Keratinocyte (primary cell): Measurements from ENCODE around the gene HVCN1. TPM values are rescaled to one million over a fixed set of nuclear protein-coding genes. Genes with fewer than 3 reads are reported as not detected.

Experiments used
- DNase-seq: peaks from one replicate; pipeline ENCODE4 v3.0.0-alpha.2; 2011; ENCODE audit warnings: low read depth, missing footprints, low spot score
- FAIRE-seq: peaks from 2 replicates; lab custom pipeline; 2011; peaks lifted over from hg19 to GRCh38; lab: Jason Lieb, UNC
- H2AFZ ChIP-seq: 2 replicates; pipeline ENCODE4 v1.6.0; 2012; ENCODE audit warnings: low read length, control low read depth, inconsistent platforms; ENCODE audit not compliant: control insufficient read depth
- H3K27ac ChIP-seq: 2 replicates; pipeline ENCODE4 v1.5.1; 2011; ENCODE audit warnings: low read length; ENCODE audit not compliant: control insufficient read depth, insufficient read depth
- H3K27me3 ChIP-seq: 3 replicates; pipeline ENCODE4 v1.6.0; 2011; ENCODE audit warnings: low read length; ENCODE audit not compliant: control insufficient read depth, insufficient read depth; ENCODE audit errors: extremely low read depth
- H3K36me3 ChIP-seq, 2 experiments: 2 replicates in 1 of 2; 3 replicates in 1 of 2; pipeline ENCODE4 v1.5.1; 2011; ENCODE audit warnings: low read length in 2 of 2, mild to moderate bottlenecking in 1 of 2; ENCODE audit not compliant: control insufficient read depth in 2 of 2, insufficient read depth in 2 of 2; ENCODE audit errors: extremely low read depth in 1 of 2
- H3K4me1 ChIP-seq: 3 replicates; pipeline ENCODE4 v1.5.1; 2011; ENCODE audit warnings: low read length; ENCODE audit not compliant: control insufficient read depth, insufficient read depth; ENCODE audit errors: extremely low read depth
- H3K4me2 ChIP-seq: 3 replicates; pipeline ENCODE4 v1.6.0; 2011; ENCODE audit warnings: low read depth, low read length; ENCODE audit not compliant: control insufficient read depth, insufficient read depth; ENCODE audit errors: extremely low read depth
- H3K4me3 ChIP-seq, 3 experiments: fragments of 200-600 bp in 1 of 3; sonication (generic) in 1 of 3; 2 replicates in 2 of 3; 3 replicates in 1 of 3; pipeline ENCODE4 v1.5.1; 2011 to 2016; ENCODE audit warnings: low read length in 3 of 3, mild to moderate bottlenecking in 3 of 3, control low read depth in 2 of 3, inconsistent platforms in 1 of 3, low read depth in 1 of 3, mixed read lengths in 1 of 3, mixed run types in 1 of 3, moderate library complexity in 1 of 3; ENCODE audit not compliant: control insufficient read depth in 2 of 3, insufficient read depth in 2 of 3; ENCODE audit errors: extremely low read depth in 1 of 3
- H3K79me2 ChIP-seq: 2 replicates; pipeline ENCODE4 v1.6.0; 2012; ENCODE audit warnings: low read length; ENCODE audit not compliant: control insufficient read depth, insufficient read depth
- H3K9ac ChIP-seq: 3 replicates; pipeline ENCODE4 v1.6.0; 2011; ENCODE audit warnings: low read length; ENCODE audit not compliant: control insufficient read depth, insufficient read depth; ENCODE audit errors: extremely low read depth
- H3K9me1 ChIP-seq: 3 replicates; pipeline ENCODE4 v1.6.0; 2011; ENCODE audit warnings: low read length; ENCODE audit not compliant: control insufficient read depth, insufficient read depth; ENCODE audit errors: extremely low read depth
- H3K9me3 ChIP-seq: 2 replicates; pipeline ENCODE4 v1.5.1; 2012; ENCODE audit warnings: low read depth, low read length; ENCODE audit not compliant: control insufficient read depth
- H4K20me1 ChIP-seq: 3 replicates; pipeline ENCODE4 v1.6.0; 2011; ENCODE audit warnings: low read length; ENCODE audit not compliant: control insufficient read depth, insufficient read depth; ENCODE audit errors: extremely low read depth
- EZH2 ChIP-seq: IDR thresholded peaks from one replicate; pipeline ENCODE4 v1.6.1; 2012; ENCODE audit warnings: inconsistent platforms, mild to moderate bottlenecking, low read length, moderate library complexity
- dilution Hi-C: fragments of 300-500 bp; cut with MboI; formaldehyde crosslinking; loops from one replicate; pipeline ENCODE4 v1.7.0; 2020; ENCODE audit warnings: low sequenced_read_pairs; ENCODE audit not compliant: extremely low pct_ligation_motif_present
- polyA plus RNA-seq, 5 experiments: library from polyadenylated mRNA; depleted of rRNA in 3 of 5; stranded (reverse) in 3 of 5; stranded (forward) in 1 of 5; unstranded in 1 of 5; fragments of >200 nt; gene quantifications; 1 replicate in 1 of 5; 2 replicates in 3 of 5; 3 replicates in 1 of 5; pipeline versions ENCODE4 v1.2.1 to v1.2.3, GENCODE V29; 2011 to 2012; ENCODE audit warnings: missing spikeins in 2 of 5, low read depth in 1 of 5, low replicate concordance in 1 of 5
- TF ChIP-seq, protein P1 (sequence below), 3 experiments: IDR thresholded peaks in 1 of 3; conservative IDR thresholded peaks in 1 of 3; optimal IDR thresholded peaks in 1 of 3; 2 replicates in 2 of 3; 3 replicates in 1 of 3; pipeline versions ENCODE3 to v1.5.1; 2011; ENCODE audit warnings: low read length in 3 of 3, mild to moderate bottlenecking in 3 of 3, moderate library complexity in 2 of 3, control low read depth in 1 of 3, inconsistent platforms in 1 of 3; ENCODE audit not compliant: insufficient read depth in 2 of 3; ENCODE audit errors: extremely low read depth in 1 of 3

The HVCN1 gene
- polyA plus RNA-seq, 1 donor (not counting 4 experiments of a cell fraction or from before 2014, with no cell fraction given), result 1.1 TPM

DNA sequence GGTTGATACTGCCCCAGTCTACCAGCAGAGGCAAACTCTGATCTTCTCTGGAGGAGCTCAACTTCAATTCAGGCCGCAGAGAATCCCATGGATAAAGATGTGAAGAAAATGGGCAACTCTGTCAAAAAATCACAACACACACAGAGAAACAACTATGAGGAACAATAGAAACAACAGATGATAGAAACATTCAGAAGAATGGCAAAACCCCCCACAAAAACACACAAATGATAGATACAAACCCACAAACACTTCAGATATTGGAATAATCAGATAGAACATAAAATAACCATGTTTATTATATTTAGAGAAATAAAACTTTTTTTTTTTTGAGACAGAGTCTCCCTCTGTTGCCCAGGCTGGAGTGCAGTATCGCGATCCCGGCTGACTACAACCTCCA is 20.0 kb upstream of the HVCN1 start:
- Histone ChIP-seq H4K20me1 (no peaks in the 10 kb centered on the region), H2AFZ (no peak overlapping the region), H3K4me2 (no peak overlapping the region), H3K9me1 (no peaks in the 10 kb centered on the region), H3K79me2 (no peaks in the 10 kb centered on the region), H3K9me3 (no peaks in the 10 kb centered on the region), H3K27me3 (no peaks in the 10 kb centered on the region), H3K27ac (no peak overlapping the region), H3K4me1 (no peaks in the 10 kb centered on the region), H3K9ac (no peak overlapping the region), H3K36me3 (no peaks in the 10 kb centered on the region), H3K4me3 (no peak overlapping the region)
- no peak for DNase-seq
- dilution Hi-C loops, result no loop called here
- FAIRE-seq, result no peak
- TF ChIP-seq, protein P1, sequence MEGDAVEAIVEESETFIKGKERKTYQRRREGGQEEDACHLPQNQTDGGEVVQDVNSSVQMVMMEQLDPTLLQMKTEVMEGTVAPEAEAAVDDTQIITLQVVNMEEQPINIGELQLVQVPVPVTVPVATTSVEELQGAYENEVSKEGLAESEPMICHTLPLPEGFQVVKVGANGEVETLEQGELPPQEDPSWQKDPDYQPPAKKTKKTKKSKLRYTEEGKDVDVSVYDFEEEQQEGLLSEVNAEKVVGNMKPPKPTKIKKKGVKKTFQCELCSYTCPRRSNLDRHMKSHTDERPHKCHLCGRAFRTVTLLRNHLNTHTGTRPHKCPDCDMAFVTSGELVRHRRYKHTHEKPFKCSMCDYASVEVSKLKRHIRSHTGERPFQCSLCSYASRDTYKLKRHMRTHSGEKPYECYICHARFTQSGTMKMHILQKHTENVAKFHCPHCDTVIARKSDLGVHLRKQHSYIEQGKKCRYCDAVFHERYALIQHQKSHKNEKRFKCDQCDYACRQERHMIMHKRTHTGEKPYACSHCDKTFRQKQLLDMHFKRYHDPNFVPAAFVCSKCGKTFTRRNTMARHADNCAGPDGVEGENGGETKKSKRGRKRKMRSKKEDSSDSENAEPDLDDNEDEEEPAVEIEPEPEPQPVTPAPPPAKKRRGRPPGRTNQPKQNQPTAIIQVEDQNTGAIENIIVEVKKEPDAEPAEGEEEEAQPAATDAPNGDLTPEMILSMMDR (optimal IDR thresholded peaks at IDR 0.05 in 1 of 3, IDR thresholded peaks at IDR 0.05 in 1 of 3, conservative IDR thresholded peaks at IDR 0.05 in 1 of 3; ENCODE audit: extremely low read depth in 1 of 3, insufficient read depth in 2 of 3, low read length in 3 of 3), result no peak
- TF ChIP-seq EZH2, result no peak

DNA sequence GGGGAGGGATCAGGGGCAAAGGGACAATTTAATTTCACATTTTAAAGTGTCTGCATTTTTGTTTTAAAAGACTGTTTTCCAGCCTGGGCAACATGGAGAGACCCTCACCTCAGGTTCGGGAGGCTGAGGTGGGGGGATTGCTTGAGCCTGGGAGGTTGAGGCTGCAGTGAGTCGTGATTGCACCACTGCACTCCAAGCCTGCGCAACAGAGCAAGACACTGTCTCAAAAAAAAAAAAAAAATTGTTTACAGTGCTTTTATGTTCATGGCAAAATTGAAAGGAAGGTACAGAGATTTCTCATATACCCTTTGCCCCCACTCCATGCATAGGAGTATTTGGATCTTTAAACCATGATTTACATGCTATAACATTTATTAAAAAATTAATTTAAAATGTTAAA is 16.4 kb upstream of the HVCN1 start:
- dilution Hi-C loops, result no loop called here
- Histone ChIP-seq H3K4me2 (no peak overlapping the region), H3K36me3 (no peaks in the 10 kb centered on the region), H2AFZ (no peak overlapping the region), H3K27me3 (no peaks in the 10 kb centered on the region), H3K9me1 (no peaks in the 10 kb centered on the region), H3K9me3 (no peaks in the 10 kb centered on the region), H3K79me2 (no peaks in the 10 kb centered on the region), H3K4me1 (no peaks in the 10 kb centered on the region), H4K20me1 (no peaks in the 10 kb centered on the region), H3K9ac (no peak overlapping the region), H3K27ac (no peak overlapping the region), H3K4me3 (no peak overlapping the region)
- no peak for DNase-seq
- TF ChIP-seq, protein P1 (optimal IDR thresholded peaks at IDR 0.05 in 1 of 3, IDR thresholded peaks at IDR 0.05 in 1 of 3, conservative IDR thresholded peaks at IDR 0.05 in 1 of 3; ENCODE audit: extremely low read depth in 1 of 3, insufficient read depth in 2 of 3, low read length in 3 of 3), result no peak
- TF ChIP-seq EZH2, result no peak
- FAIRE-seq, result no peak
